GM13977 (cell line): ENCODE results near the gene PIK3R6.

Source experiments
- DNase-seq: peaks from one replicate; pipeline ENCODE4 v3.0.0; 2012; ENCODE audit warnings: low spot score
- in situ Hi-C: fragments of 300-500 bp; cut with MboI; formaldehyde crosslinking; loops from one replicate; pipeline ENCODE4 v1.12.0; 2022; ENCODE audit warnings: low sequenced_read_pairs, low pct_unique_long_range_greater_than_20kb, mixed read lengths, inconsistent platforms; ENCODE audit not compliant: unreplicated experiment
- TF ChIP-seq, protein P1 (sequence below): IDR thresholded peaks from 2 replicates; pipeline ENCODE4 v1.5.1; 2012; ENCODE audit warnings: mild to moderate bottlenecking, control low read depth; ENCODE audit not compliant: insufficient read depth; ENCODE audit errors: extremely low read depth, missing control alignments

The PIK3R6 gene

DNA sequence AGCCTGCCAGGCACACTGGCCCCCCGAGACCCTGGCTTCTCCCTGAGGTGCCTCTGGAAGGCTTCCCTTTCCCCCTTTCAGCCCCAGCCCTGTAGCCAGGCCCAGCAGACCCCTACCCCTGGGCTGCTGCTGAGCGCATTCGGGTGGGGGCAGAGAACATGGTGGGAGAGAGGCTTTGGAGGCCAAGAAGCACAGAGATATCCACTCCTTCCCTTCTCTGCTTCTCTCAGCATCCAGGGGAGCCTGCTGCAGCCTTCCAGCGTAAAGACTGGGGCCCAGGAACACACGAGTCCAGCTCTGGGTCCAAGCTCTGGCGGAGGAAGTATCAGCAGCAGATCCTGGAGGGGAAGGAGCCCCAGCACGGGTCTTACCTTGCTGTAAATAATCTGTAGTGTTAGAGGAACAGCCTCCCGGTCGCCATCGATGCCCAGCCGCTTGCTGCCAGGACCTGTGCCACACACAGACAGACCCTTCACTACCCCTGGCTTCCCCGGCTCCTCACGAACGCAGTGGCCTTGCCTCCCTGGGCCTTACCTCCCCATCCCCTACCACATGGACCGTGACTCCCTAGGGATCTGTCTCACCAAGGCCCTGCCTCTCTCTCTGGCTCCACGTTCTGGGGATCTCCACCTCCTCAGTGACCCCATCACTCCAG, 17.0 kb upstream of the PIK3R6 start:
- DNase-seq = no peak
- in situ Hi-C loops = no loop called here
- TF ChIP-seq, protein P1, sequence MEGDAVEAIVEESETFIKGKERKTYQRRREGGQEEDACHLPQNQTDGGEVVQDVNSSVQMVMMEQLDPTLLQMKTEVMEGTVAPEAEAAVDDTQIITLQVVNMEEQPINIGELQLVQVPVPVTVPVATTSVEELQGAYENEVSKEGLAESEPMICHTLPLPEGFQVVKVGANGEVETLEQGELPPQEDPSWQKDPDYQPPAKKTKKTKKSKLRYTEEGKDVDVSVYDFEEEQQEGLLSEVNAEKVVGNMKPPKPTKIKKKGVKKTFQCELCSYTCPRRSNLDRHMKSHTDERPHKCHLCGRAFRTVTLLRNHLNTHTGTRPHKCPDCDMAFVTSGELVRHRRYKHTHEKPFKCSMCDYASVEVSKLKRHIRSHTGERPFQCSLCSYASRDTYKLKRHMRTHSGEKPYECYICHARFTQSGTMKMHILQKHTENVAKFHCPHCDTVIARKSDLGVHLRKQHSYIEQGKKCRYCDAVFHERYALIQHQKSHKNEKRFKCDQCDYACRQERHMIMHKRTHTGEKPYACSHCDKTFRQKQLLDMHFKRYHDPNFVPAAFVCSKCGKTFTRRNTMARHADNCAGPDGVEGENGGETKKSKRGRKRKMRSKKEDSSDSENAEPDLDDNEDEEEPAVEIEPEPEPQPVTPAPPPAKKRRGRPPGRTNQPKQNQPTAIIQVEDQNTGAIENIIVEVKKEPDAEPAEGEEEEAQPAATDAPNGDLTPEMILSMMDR = no peak

DNA sequence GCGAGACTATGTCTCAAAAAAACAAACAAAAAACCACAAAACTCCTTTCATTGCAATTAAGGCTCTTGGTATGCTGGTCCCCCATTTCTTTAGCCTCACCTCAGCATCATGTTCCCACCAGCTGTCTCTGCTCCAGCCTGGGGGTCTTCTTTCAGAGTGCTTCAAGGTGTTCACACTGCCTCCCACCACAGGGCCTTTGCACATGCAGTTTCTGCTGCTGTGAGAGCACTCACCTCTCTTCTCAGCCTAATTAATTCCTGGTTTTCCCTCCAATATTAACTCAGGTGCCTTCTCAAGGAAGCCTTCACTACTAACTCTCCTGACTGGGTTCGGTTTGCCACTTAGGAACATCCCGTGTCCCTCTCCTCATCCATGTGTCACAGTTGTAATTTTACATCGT, 15.9 kb upstream of the PIK3R6 start:
- TF ChIP-seq, protein P1 = no peak
- no peak for DNase-seq
- in situ Hi-C loops = no loop called here

DNA sequence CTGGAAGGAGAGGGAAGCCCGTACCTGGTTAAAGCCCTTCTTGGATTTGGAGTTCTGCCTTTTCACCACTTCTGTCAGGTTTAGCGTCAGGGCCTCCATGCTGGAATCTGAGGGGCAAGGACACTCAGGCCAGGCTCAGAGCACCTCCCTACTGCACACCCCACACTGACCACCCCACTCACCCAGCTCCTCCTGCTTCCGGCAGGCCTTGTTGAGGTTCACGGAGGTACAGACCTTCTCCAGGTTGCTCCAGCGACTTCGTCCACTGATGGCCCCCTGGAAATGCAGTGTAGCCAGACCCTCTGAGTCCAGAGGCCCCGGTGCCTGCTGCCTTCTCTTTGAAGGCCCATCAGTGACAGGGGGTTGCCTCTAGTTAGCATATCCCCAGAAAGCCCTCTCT, 14.1 kb upstream of the PIK3R6 start:
- TF ChIP-seq, protein P1 = no peak
- no peak for DNase-seq
- in situ Hi-C loops = no loop called here

DNA sequence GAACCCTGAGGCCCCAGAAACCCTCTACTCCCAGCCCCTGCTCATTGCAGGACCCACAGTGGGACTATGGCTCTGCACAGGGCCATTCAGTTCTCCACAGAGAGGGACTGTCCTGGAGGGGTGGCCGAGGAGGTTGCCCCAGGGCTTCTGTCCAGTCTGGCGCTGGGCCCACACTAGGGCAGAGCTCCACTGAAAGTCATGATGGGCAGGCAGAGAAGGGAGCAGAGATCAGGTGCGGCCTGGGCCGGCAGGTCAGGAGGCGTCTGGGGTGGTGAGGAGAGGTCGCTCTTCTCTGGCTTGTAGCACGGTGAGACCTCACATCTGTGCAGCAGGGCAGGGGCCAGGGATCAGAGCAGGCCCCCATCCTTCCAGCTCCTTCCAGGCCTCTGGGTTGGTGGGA, 13.0 kb upstream of the PIK3R6 start:
- in situ Hi-C loops = no loop called here
- no peak for DNase-seq
- TF ChIP-seq, protein P1 = no peak

DNA sequence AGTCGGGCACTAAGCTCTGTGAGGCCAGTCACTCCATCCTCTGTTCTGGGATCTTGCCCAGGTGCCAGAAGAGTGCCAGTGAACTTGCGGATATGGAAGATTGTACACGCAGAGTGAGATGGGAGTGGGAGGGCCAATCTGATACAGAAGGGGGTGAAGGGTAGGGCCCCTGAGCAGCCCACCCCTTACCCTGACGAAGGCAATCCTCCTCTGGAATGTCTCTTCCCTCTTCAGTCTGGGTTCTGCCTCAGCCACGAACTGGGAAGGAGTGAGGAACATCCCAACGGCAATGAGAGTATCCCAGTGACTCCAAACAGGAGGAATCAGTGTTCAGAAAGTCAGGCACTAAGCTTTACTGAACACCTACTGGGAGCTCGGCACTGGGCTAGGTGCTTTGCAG, 11.9 kb upstream of the PIK3R6 start:
- in situ Hi-C loops = no loop called here
- TF ChIP-seq, protein P1 = no peak
- DNase-seq = no peak

DNA sequence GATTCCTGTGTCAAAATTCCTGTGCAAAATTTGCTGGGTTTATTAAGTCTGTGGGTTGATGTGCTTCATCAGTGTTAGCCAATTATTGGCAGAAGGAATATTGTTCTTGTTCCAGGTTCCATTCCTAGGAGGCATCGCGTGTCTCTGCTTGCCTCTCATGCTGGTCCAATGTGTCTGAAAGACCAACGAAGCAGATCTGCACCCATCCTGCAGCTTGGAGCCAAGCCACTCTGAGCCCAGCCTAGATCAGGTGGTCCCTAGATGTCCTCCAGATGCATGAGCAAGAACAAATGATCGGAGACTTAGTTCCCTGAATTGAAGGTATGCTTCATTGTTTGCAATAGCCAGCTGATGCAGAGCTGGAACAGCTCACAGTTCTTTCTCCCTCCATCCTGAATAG, 10.5 kb upstream of the PIK3R6 start:
- TF ChIP-seq, protein P1 = no peak
- in situ Hi-C loops = no loop called here
- no peak for DNase-seq
